Measurements from ENCODE around the gene COL13A1.

COL13A1 gene

GRCh38 chr10:69965086-69965485 lies 163.4 kb downstream of the COL13A1 start:
- no peak for DNase-seq (ENCODE audit: low read depth)

DNA sequence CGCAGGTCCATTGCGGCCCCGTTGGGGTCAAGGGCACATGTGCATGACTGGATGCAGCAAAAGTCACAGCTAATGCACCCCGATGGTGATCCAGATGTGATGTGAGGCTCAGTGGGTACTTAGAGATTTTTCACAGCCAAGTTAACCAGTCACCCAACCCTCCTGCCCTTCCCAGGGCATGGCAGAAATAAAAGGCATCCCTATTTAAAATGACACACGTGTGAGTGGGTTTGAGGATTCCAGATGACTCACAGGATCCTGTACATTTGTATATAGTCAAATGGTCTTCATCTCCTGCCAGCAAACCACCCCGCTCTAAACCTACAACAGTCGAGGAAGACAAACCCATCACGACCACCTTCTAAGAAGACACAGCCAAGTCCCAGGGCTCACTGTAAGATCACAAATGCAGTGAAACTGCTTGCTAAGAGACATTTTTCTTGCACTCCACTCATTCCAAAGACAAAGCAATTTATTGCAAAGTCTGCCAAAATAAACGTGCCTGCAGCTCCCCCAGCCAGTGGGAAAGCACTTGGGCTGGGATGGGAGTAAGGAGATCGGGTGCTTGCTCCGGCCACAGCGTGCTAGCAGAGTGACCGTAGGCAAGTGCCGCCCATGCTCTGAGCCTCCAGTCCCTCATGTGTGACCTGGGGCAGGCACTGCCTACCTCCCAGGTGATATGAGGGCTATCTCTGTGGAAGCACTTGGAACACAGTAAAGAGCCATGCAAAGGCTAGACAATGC lies 164.4 kb downstream of the COL13A1 start:
- no peak for DNase-seq (ENCODE audit: low read depth)

- no peak for DNase-seq (ENCODE audit: low read depth)
These were observed 167.1 kb downstream of the COL13A1 start for GRCh38 chr10:69968830-69969229.

DNA sequence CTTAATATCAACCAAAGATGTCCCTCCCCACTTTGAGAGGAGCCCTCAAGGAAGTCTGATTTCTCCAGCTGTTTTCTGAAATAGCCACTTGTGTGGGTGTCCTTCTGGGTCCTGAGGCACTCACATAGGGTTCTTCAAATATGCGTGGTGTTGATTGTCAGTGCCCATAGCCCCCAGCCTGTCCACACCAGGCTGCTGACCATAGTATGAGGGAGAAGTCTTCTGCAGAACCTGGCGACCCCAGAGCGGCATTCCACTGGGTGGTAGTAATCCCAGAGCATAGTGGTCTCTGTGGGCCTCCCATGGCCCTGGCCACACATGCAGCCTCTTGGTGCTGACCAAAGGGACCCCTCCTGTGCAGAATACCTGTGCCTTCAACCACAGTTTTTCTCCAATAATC lies 168.3 kb downstream of the COL13A1 start:
- DNase-seq (ENCODE audit: low read depth) = no peak

DNA sequence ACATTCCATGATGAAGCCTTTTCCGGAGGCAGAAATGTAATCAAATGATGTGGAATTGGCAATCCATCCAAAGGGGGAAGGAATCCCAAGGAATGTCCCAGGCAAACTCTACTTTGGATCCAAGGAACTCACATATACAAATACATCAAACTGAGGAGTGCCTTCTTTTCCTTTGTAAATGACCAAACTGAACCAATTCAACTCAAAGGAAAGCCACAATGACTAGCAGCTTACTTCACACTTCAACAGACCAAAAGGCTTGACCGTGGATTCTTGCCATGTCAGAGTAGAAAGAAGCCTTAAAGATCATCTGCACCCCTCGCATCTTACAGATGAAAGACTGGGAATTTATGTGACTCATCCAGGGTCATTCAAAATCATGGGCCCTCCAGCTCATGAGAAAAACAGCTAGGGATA lies 171.3 kb downstream of the COL13A1 start:
- no peak for DNase-seq (ENCODE audit: low read depth)

- DNase-seq (ENCODE audit: low read depth) = no peak
These were observed 172.0 kb downstream of the COL13A1 start for GRCh38 chr10:69973678-69974077.

GRCh38 chr10:69974551-69975155 lies 172.9 kb downstream of the COL13A1 start:
- no peak for DNase-seq (ENCODE audit: low read depth)

- no peak for DNase-seq (ENCODE audit: low read depth)
These were observed 175.3 kb downstream of the COL13A1 start for GRCh38 chr10:69976795-69977546.

DNA sequence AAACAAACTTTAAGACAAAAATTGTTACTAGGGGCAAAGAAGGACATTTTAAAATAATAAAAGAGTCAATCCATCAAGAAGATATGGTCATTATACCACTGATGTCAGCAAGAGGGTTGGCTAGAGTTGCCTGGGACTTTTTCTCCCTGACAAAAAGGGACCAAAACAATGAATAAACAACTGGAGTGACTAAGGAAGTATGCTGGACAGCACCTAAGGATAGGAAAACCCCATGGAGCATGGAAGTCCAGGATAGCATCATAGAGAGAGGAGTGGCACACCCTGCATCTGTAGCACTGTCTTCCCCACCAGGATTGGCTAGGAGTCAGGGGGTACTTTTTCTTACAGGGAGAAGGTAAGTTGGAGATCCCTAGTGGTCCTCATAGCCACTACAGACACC lies 177.5 kb downstream of the COL13A1 start:
- no peak for DNase-seq (ENCODE audit: low read depth)

DNA sequence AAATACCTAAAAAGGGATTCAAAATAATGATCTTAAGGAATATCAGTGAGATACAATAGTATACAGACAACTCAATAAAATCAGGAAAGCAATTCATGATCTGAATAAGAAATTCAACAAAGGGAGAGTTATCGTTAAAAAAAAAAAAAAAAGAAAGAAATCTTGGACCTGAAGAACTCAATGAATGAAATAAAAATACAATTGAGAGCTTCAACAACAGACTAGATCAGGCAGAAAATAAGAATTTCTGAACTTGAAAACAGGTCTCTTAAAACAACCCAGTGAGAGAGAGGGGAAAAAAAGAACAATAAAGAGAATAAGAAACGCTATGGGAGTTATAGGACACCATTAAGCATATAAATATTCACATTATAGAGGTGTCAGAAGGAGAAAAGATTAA lies 179.0 kb downstream of the COL13A1 start:
- DNase-seq (ENCODE audit: low read depth) = no peak

DNA sequence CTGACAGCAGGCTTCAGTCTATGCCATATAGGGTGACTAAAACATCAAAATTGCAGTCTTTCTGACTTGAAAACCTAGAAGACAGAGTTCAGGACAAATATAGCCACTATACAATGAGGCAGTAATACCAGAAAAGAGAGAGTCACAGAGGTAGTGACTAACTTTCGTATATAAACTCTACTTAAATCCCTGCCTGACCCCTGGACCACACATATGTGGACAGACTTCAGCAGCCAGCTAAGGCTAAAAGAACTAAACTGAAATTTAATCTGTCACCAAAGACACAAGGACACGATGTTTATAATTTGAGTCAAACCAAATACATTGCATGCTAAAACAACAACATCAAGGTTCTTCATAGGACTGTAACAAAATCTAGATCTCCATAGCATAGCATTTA lies 186.4 kb downstream of the COL13A1 start:
- DNase-seq (ENCODE audit: low read depth) = no peak

DNA sequence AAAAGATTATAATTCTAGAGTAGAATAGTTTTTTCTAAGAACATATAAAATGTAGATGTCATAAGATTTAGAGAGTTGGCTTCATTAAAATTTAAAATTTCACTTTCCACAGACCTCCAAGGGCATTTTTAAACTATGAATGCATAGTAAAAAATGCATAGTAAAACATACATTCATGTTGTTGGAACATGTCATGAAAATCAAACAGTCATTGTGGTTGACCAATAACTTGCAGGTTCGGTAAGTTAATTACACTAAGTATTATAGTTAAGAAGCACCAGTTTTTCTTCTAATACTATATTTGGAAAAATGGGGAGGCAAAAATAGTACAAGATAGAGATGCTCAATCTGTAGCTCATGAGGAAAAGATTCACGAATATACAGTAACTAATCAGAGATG lies 189.4 kb downstream of the COL13A1 start:
- no peak for DNase-seq (ENCODE audit: low read depth)

DNA sequence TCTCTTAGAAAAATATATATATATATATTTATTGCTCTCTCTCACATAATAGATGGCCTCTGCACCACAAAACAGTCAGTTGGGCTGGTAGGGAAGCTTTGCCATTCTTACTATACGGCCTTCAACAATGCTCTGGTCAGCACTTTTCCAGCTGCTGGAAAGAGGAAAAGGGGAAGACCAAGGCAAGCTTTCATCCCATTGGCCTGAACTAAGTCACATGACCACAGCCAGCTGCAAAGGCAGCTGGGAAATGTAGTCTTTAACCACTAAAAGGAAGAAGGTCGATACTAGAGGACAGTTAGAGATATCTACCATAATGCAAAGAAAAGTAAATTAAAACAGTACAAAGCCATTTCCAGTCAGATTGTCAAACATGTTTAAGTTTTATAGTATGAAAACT lies 192.6 kb downstream of the COL13A1 start:
- DNase-seq (ENCODE audit: low read depth) = no peak

DNA sequence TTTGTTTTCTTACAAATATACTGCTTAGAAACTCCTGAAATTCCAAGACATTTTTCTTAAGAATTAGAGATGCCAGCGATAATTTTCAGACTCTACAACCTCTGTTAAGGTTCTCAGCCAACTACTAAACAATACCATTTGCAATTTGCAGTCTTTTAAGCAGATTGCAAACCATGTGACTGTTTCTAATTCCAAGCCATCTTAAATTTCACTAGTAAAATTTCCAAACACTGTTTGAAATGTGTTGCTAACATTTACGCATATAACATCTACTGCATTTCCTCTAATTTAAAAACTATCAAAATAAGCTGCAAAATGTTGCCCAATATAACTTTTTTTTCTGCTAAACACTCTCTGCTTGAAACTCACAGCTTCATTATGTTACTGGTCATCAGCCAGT lies 194.9 kb downstream of the COL13A1 start:
- no peak for DNase-seq (ENCODE audit: low read depth)

GRCh38 chr10:70000262-70000661 lies 198.6 kb downstream of the COL13A1 start:
- no peak for DNase-seq (ENCODE audit: low read depth)

GRCh38 chr10:70007116-70007820 lies 205.6 kb downstream of the COL13A1 start:
- DNase-seq (ENCODE audit: low read depth) = no peak

Data from stimulated activated CD8-positive, alpha-beta memory T cell treated with anti-CD3 and anti-CD28 coated beads, Interleukin-12 subunit alpha, Interleukin-12 subunit beta, amount 100 ng/mL, for 4 hours (primary cell).